Measurements from ENCODE around the gene GRIA4. TPM values are rescaled to one million over a fixed set of nuclear protein-coding genes. Genes with fewer than 3 reads are reported as not detected.
"Not testable (repeated sequence)": the region's sequence is repeated elsewhere in the genome, so short reads cannot be mapped to it uniquely, and the experiment has no call there.

GRIA4 gene
- total RNA-seq, 1 experiment from 2014 or later: not detected

GRCh38 chr11:105718641-105719040, 108.8 kb downstream of the GRIA4 start:
- no peak for DNase-seq (ENCODE audit: low read depth)

GRCh38 chr11:105719073-105719822, 109.4 kb downstream of the GRIA4 start:
- peak; percentile 93 for DNase-seq (ENCODE audit: low read depth)

GRCh38 chr11:105720096-105720495, 110.2 kb downstream of the GRIA4 start:
- DNase-seq (ENCODE audit: low read depth): no peak

GRCh38 chr11:105723269-105723668, 113.4 kb downstream of the GRIA4 start:
- DNase-seq (ENCODE audit: low read depth): no peak

- DNase-seq (ENCODE audit: low read depth): no peak
These were observed 122.7 kb downstream of the GRIA4 start for GRCh38 chr11:105732611-105733010.

- no peak for DNase-seq (ENCODE audit: low read depth)
These were observed 124.6 kb downstream of the GRIA4 start for GRCh38 chr11:105734426-105734825.

GRCh38 chr11:105738251-105738650, 128.4 kb downstream of the GRIA4 start:
- DNase-seq (ENCODE audit: low read depth): no peak

- DNase-seq (ENCODE audit: low read depth): no peak
These were observed 129.3 kb downstream of the GRIA4 start for GRCh38 chr11:105738986-105739795.

- no peak for DNase-seq (ENCODE audit: low read depth)
These were observed 130.5 kb downstream of the GRIA4 start for GRCh38 chr11:105740164-105740903.

- no peak for DNase-seq (ENCODE audit: low read depth)
These were observed 131.7 kb downstream of the GRIA4 start for GRCh38 chr11:105741488-105742020.

- no peak for DNase-seq (ENCODE audit: low read depth)
These were observed 144.4 kb downstream of the GRIA4 start for GRCh38 chr11:105754260-105754659.

GRCh38 chr11:105754716-105755115, 144.8 kb downstream of the GRIA4 start:
- DNase-seq (ENCODE audit: low read depth): no peak

- no peak for DNase-seq (ENCODE audit: low read depth)
These were observed 147.2 kb downstream of the GRIA4 start for GRCh38 chr11:105757107-105757506.

GRCh38 chr11:105763594-105763993, 153.7 kb downstream of the GRIA4 start:
- DNase-seq (ENCODE audit: low read depth): no peak

- DNase-seq (ENCODE audit: low read depth): no peak
These were observed 158.1 kb downstream of the GRIA4 start for GRCh38 chr11:105767931-105768330.

- no peak for DNase-seq (ENCODE audit: low read depth)
These were observed 159.8 kb downstream of the GRIA4 start for GRCh38 chr11:105769627-105770026.

GRCh38 chr11:105773452-105773851, 163.6 kb downstream of the GRIA4 start:
- DNase-seq (ENCODE audit: low read depth): not testable (repeated sequence)

- DNase-seq (ENCODE audit: low read depth): no peak
These were observed 165.0 kb downstream of the GRIA4 start for GRCh38 chr11:105774899-105775298.

GRCh38 chr11:105780781-105781525, 171.1 kb downstream of the GRIA4 start:
- DNase-seq (ENCODE audit: low read depth): no peak

- DNase-seq (ENCODE audit: low read depth): no peak
These were observed 171.9 kb downstream of the GRIA4 start for GRCh38 chr11:105781807-105782206.

- DNase-seq (ENCODE audit: low read depth): no peak
These were observed 173.3 kb downstream of the GRIA4 start for GRCh38 chr11:105783216-105783615.
